ENCODE results near the gene MACROD2. TPM values are rescaled to one million over a fixed set of nuclear protein-coding genes. Genes with fewer than 3 reads are reported as not detected.
A peak's percentile ranks its signal among the peaks of the same experiment; 100 is the strongest.

Gene MACROD2
- polyA plus RNA-seq, 2 of the 4 experiments (the other 2 are of a cell fraction) = 0.96 to 1.3 TPM

- TF ChIP-seq REST (IDR thresholded peaks at IDR 0.05) (no peak), HDAC2 (IDR thresholded peaks at IDR 0.05) (no peak), ZNF302 (CRISPR knock-in tag; IDR thresholded peaks at IDR 0.05) (no peak), MAX (IDR thresholded peaks at IDR 0.05) (no peak), USF2 (IDR thresholded peaks at IDR 0.05) (no peak)
- TF ChIP-seq, protein P1, sequence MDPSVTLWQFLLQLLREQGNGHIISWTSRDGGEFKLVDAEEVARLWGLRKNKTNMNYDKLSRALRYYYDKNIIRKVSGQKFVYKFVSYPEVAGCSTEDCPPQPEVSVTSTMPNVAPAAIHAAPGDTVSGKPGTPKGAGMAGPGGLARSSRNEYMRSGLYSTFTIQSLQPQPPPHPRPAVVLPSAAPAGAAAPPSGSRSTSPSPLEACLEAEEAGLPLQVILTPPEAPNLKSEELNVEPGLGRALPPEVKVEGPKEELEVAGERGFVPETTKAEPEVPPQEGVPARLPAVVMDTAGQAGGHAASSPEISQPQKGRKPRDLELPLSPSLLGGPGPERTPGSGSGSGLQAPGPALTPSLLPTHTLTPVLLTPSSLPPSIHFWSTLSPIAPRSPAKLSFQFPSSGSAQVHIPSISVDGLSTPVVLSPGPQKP (IDR thresholded peaks at IDR 0.05; ENCODE audit: low read depth, low read length) = no peak
Measured at GRCh38 chr20:14918281-14918680, 923.0 kb downstream of the MACROD2 start (continued).

DNA sequence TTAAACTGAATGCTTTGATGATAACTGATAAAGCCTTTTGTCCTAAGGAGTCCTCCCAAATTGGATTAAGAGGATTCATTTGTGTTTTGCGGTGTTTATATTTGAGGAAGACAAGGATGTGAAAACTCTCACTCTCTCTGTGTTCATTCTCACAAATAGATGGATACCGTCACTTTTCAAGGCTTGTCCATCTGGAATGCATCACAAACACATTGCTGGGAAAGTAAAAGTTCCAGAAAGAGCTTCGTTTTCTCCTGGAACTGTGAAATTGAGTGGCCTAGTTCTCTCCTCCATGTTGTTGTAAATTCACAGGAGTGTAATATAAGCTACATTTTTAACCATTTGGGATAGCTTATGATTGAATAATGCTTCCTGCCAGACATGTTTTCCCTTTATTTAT lies 923.7 kb downstream of the MACROD2 start:
- DNase-seq (ENCODE audit: low read depth in 1 of 2, low spot score in 1 of 2) (no peak), FAIRE-seq (peak; percentile 92)
- POLR2A ChIA-PET = no interaction called here

GRCh38 chr20:14919501-14920081 lies 924.3 kb downstream of the MACROD2 start:
- WGBS (ENCODE audit: missing lambda C conversion rate) = 42% methylated on average over 7 of the region's 7 CpGs
- ATAC-seq = peak in 1 of 2 experiments; percentile 48; a peak in 2 of 6 replicates
- peak overlapping the region in 1 of 2 experiments; percentile 27; a peak in 3 of 6 replicates for H3K27ac ChIP-seq
- peaks cover 24% of the 10 kb centered on the region for H3K4me1 ChIP-seq
- DNase-seq (ENCODE audit: low read depth in 1 of 2, low spot score in 1 of 2) = peak in 1 of 2 experiments; percentile 40
- H3K9me3 ChIP-seq = no peaks in the 10 kb centered on the region
- ChIA-PET CTCF (no interaction called here), POLR2A (no interaction called here)
- peak; percentile 48; the same call in 1 of the 2 replicates for TF ChIP-seq ZSCAN20 (CRISPR knock-in tag; IDR thresholded peaks at IDR 0.05)
- TF ChIP-seq HEYL (CRISPR knock-in tag; IDR thresholded peaks at IDR 0.05) = no peak; the same call in 1 of the 2 replicates
- peak; percentile 93 for FAIRE-seq
- no peak overlapping the region for H3K4me3 ChIP-seq
- H3K4me2 ChIP-seq = peak overlapping the region; percentile 30

More for the DNA sequence above, 923.7 kb downstream of the MACROD2 start:
- Histone ChIP-seq H3K27ac (no peak overlapping the region), H3K4me3 (no peak overlapping the region), H3K9me3 (no peaks in the 10 kb centered on the region), H3K4me2 (no peak overlapping the region), H3K4me1 (peaks cover 18% of the 10 kb centered on the region)
- CTCF ChIA-PET = no interaction called here
- 76% methylated on average over 3 of the region's 3 CpGs for WGBS (ENCODE audit: missing lambda C conversion rate)
- no peak for ATAC-seq
- TF ChIP-seq KDM5A (IDR thresholded peaks at IDR 0.05) (no peak), POLR2A (IDR thresholded peaks at IDR 0.05; ENCODE audit: low read length) (no peak)

DNA sequence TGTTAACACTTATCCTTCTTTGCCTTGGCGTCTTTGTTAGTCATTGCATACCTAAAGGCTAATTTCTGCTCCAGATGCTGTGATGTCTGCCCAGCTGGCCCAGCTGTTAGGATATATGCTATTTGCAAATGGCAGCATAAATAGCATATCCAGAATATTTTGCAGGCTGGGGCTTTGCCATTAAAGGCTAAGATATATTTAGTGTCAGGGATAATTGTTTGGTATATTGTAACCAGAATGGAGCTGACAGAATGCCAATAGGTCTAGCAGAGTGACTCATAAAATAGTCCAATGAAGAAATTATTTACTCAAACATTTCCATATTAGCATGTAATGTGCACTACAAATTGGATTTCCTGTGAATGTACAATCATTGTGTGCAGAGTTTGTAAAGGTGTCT lies 926.2 kb downstream of the MACROD2 start:
- Histone ChIP-seq H3K4me1 (peaks cover 36% of the 10 kb centered on the region), H3K4me3 (no peak overlapping the region), H3K4me2 (no peak overlapping the region), H3K27ac (no peak overlapping the region), H3K9me3 (no peaks in the 10 kb centered on the region)
- ChIA-PET POLR2A (no interaction called here), CTCF (no interaction called here)
- FAIRE-seq = no peak
- 93% methylated on average over 1 of the region's 1 CpG for WGBS (ENCODE audit: missing lambda C conversion rate)
- ATAC-seq = no peak
- DNase-seq (ENCODE audit: low read depth in 1 of 2, low spot score in 1 of 2) = no peak
- TF ChIP-seq JUN (IDR thresholded peaks at IDR 0.05) (no peak), JUNB (IDR thresholded peaks at IDR 0.05) (no peak), HDAC2 (IDR thresholded peaks at IDR 0.05) (no peak), EP300 (IDR thresholded peaks at IDR 0.05) (no peak), MAZ (IDR thresholded peaks at IDR 0.05; ENCODE audit: borderline replicate concordance, low read depth, low read length) (no peak), RARB (CRISPR knock-in tag; IDR thresholded peaks at IDR 0.05) (no peak), NPAS2 (CRISPR knock-in tag; IDR thresholded peaks at IDR 0.05; ENCODE audit: borderline replicate concordance) (no peak), FOXS1 (CRISPR knock-in tag; IDR thresholded peaks at IDR 0.05) (no peak), MYC (IDR thresholded peaks at IDR 0.05; ENCODE audit: borderline replicate concordance, low read length) (no peak), POLR2A (IDR thresholded peaks at IDR 0.05; ENCODE audit: low read length) (no peak), RNF2 (IDR thresholded peaks at IDR 0.05; ENCODE audit: borderline replicate concordance, low read depth) (no peak), CEBPB (IDR thresholded peaks at IDR 0.05) (no peak), ZFP36 (IDR thresholded peaks at IDR 0.05; ENCODE audit: borderline replicate concordance, partially characterized antibody) (no peak), NFE2L2 (conservative IDR thresholded peaks at IDR 0.05; ENCODE audit: low read length) (no peak), CHD4 (IDR thresholded peaks at IDR 0.05; ENCODE audit: borderline replicate concordance) (no peak), HEYL (CRISPR knock-in tag; IDR thresholded peaks at IDR 0.05) (no peak)
- TF ChIP-seq, protein P2, sequence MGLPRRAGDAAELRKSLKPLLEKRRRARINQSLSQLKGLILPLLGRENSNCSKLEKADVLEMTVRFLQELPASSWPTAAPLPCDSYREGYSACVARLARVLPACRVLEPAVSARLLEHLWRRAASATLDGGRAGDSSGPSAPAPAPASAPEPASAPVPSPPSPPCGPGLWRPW (IDR thresholded peaks at IDR 0.05) = no peak
- TF ChIP-seq, protein P3, sequence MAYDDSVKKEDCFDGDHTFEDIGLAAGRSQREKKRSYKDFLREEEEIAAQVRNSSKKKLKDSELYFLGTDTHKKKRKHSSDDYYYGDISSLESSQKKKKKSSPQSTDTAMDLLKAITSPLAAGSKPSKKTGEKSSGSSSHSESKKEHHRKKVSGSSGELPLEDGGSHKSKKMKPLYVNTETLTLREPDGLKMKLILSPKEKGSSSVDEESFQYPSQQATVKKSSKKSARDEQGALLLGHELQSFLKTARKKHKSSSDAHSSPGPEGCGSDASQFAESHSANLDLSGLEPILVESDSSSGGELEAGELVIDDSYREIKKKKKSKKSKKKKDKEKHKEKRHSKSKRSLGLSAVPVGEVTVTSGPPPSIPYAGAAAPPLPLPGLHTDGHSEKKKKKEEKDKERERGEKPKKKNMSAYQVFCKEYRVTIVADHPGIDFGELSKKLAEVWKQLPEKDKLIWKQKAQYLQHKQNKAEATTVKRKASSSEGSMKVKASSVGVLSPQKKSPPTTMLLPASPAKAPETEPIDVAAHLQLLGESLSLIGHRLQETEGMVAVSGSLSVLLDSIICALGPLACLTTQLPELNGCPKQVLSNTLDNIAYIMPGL (CRISPR knock-in tag; IDR thresholded peaks at IDR 0.05; ENCODE audit: borderline replicate concordance) = no peak

Measured in A549 (cell line).